Activated CD8-positive, alpha-beta T cell treated with anti-CD3 and anti-CD28 coated beads for 36 hours (primary cell): ENCODE measurements around the gene ARCN1. TPM values are rescaled to one million over a fixed set of nuclear protein-coding genes. Genes with fewer than 3 reads are reported as not detected.

Experiments used
- ATAC-seq: fragments of 200-7000 bp; cut with Tn5 transposase; one replicate; pipeline ENCODE4 v1.10.0; 2021; ENCODE audit warnings: mild to moderate bottlenecking, moderate library complexity
- CTCF ChIA-PET: fragments of 350-600 bp; sonication (Branson Sonifier 250); formaldehyde crosslinking; loops from one replicate; lab custom pipeline; 2021; ENCODE audit warnings: antibody characterized with exemption; lab: Charles Lee
- POLR2A ChIA-PET: fragments of 350-600 bp; sonication (Branson Sonifier 250); formaldehyde crosslinking; loops from one replicate; lab custom pipeline; 2021; ENCODE audit warnings: antibody characterized with exemption; lab: Charles Lee
- DNase-seq: peaks from one replicate; pipeline ENCODE4 v3.0.0-alpha.2; 2020
- H3K27ac Mint-ChIP-seq: one replicate; pipeline ENCODE4 v1.8.0; 2021; ENCODE audit warnings: mild to moderate bottlenecking, mixed read lengths
- H3K27me3 Mint-ChIP-seq: one replicate; pipeline ENCODE4 v1.8.0; 2021; ENCODE audit warnings: mixed read lengths
- H3K36me3 Mint-ChIP-seq: one replicate; pipeline ENCODE4 v1.8.0; 2021; ENCODE audit warnings: low read depth, mixed read lengths
- H3K4me1 Mint-ChIP-seq: one replicate; pipeline ENCODE4 v1.8.0; 2021; ENCODE audit warnings: low read depth, mixed read lengths
- H3K4me3 Mint-ChIP-seq: one replicate; pipeline ENCODE4 v1.8.0; 2021; ENCODE audit warnings: mild to moderate bottlenecking, moderate library complexity, mixed read lengths
- H3K9me3 Mint-ChIP-seq: one replicate; pipeline ENCODE4 v1.8.0; 2021; ENCODE audit warnings: mixed read lengths
- intact Hi-C: fragments of 100-400 bp; cut with micrococcal nuclease; formaldehyde crosslinking; loops from one replicate; pipeline ENCODE4 v1.10.0; 2022
- total RNA-seq, 2 experiments: library from RNA; stranded (reverse); gene quantifications; one replicate each; pipeline ENCODE4 v1.2.3, GENCODE V29; 2021
- TF ChIP-seq, protein P1 (sequence below): fragments of 200-600 bp; IDR thresholded peaks from one replicate; pipeline ENCODE4 v1.8.0; 2022; ENCODE audit warnings: antibody characterized with exemption, mild to moderate bottlenecking

Gene ARCN1
- total RNA-seq, 2 experiments from 2014 or later, result 134 to 135 TPM

GRCh38 chr11:118645066-118645715 lies 73.0 kb downstream of the ARCN1 start:
- Mint-ChIP-seq H3K36me3 (no peaks in the 10 kb centered on the region), H3K4me3 (no peak overlapping the region), H3K27me3 (no peaks in the 10 kb centered on the region), H3K27ac (no peak overlapping the region), H3K9me3 (no peaks in the 10 kb centered on the region), H3K4me1 (no peaks in the 10 kb centered on the region)
- intact Hi-C loops, result no loop called here
- ATAC-seq (no peak), DNase-seq (no peak)
- TF ChIP-seq, protein P1, sequence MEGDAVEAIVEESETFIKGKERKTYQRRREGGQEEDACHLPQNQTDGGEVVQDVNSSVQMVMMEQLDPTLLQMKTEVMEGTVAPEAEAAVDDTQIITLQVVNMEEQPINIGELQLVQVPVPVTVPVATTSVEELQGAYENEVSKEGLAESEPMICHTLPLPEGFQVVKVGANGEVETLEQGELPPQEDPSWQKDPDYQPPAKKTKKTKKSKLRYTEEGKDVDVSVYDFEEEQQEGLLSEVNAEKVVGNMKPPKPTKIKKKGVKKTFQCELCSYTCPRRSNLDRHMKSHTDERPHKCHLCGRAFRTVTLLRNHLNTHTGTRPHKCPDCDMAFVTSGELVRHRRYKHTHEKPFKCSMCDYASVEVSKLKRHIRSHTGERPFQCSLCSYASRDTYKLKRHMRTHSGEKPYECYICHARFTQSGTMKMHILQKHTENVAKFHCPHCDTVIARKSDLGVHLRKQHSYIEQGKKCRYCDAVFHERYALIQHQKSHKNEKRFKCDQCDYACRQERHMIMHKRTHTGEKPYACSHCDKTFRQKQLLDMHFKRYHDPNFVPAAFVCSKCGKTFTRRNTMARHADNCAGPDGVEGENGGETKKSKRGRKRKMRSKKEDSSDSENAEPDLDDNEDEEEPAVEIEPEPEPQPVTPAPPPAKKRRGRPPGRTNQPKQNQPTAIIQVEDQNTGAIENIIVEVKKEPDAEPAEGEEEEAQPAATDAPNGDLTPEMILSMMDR, result no peak
- ChIA-PET POLR2A (interaction anchor here (0.5 to 1.0 kb wide), 2 partner anchors 12 to 470 kb away, joined by 3 to 4 read pairs; no protein-coding TSS in a partner anchor), CTCF (interaction anchor here (2.5 kb wide), 1 partner anchor 15 kb away, joined by 10 read pairs; no protein-coding TSS in a partner anchor)

DNA sequence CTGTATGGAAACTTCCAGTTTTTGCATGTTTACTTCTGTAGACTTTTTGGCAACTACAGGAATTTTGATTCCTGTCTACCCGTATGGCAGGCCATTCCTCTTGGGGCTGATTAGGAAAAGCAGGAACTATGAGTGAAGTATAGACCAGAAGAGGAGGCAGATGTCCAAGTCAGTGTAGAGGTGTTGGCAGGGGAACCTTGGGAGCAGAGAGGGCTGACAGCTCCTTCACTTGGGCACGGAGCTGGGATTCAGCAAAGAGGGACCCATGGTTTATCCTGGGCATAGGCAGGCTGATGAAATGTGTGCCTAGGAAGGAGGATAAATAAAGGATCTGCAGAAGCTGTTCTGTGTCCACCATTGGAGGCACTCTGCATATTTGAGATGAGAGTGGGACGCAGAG lies 74.2 kb downstream of the ARCN1 start:
- H3K36me3 Mint-ChIP-seq, result no peaks in the 10 kb centered on the region
- TF ChIP-seq, protein P1, result no peak
- ATAC-seq (no peak), DNase-seq (no peak)
- no peaks in the 10 kb centered on the region for H3K27me3 Mint-ChIP-seq
- POLR2A ChIA-PET, result no interaction called here
- H3K27ac Mint-ChIP-seq, result no peak overlapping the region
- CTCF ChIA-PET, result no interaction called here
- H3K4me3 Mint-ChIP-seq, result no peak overlapping the region
- H3K9me3 Mint-ChIP-seq, result no peaks in the 10 kb centered on the region
- intact Hi-C loops, result no loop called here
- H3K4me1 Mint-ChIP-seq, result no peaks in the 10 kb centered on the region

DNA sequence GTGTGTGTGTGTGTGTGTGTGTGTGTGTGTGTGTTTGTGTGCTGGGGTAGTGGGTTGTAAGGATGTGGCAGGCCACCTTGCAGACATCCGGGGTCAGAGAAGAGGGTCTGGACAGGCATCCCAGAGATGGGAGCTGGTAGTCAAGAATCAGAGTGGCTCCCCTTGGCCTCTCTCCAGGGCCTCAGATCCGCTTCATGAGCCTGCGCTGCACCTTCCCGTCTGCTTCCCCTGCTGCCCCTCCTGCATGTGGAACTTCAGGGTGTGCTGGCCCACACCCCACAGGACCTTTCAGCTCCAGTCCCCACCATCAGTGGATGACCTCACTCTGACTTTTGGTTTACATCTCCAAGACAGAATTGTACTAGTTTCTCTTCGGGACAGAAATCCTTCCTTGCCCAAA lies 76.1 kb downstream of the ARCN1 start:
- H3K27ac Mint-ChIP-seq, result no peak overlapping the region
- POLR2A ChIA-PET, result no interaction called here
- DNase-seq (no peak), ATAC-seq (no peak)
- intact Hi-C loops, result no loop called here
- TF ChIP-seq, protein P1, result no peak
- no peaks in the 10 kb centered on the region for H3K36me3 Mint-ChIP-seq
- H3K4me1 Mint-ChIP-seq, result peaks cover 6% of the 10 kb centered on the region
- H3K27me3 Mint-ChIP-seq, result no peaks in the 10 kb centered on the region
- CTCF ChIA-PET, result interaction anchor here (1.0 to 2.1 kb wide), 3 partner anchors 10 to 36 kb away, joined by 3 to 5 read pairs (median 4); no protein-coding TSS in a partner anchor
- H3K9me3 Mint-ChIP-seq, result no peaks in the 10 kb centered on the region
- no peak overlapping the region for H3K4me3 Mint-ChIP-seq

DNA sequence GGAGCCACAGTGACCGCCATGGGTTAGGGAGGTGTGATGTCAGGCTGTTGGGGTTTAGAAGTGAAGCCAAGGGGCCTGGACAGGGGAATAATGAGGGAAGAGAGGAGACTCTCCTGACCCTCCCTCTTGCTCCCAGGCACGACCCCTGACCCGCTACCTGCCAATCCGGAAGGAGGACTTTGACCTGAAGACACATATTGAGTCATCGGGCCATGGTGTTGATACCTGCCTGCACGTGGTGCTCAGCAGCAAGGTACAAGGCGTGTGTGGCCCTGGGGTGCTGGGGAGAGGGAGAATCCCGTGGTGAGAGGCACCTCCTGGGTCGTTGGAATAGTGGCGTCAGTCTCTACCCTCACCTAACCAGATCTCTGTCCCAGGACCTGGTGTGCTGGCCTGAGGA lies 77.7 kb downstream of the ARCN1 start:
- TF ChIP-seq, protein P1, result no peak
- H3K36me3 Mint-ChIP-seq, result no peaks in the 10 kb centered on the region
- DNase-seq, result no peak
- ChIA-PET CTCF (interaction anchor here (1.0 kb wide), 1 partner anchor 9 kb away, joined by 3 read pairs; no protein-coding TSS in a partner anchor), POLR2A (no interaction called here)
- ATAC-seq, result no peak
- no peaks in the 10 kb centered on the region for H3K9me3 Mint-ChIP-seq
- peaks cover 6% of the 10 kb centered on the region for H3K4me1 Mint-ChIP-seq
- intact Hi-C loops, result no loop called here
- H3K4me3 Mint-ChIP-seq, result no peak overlapping the region
- no peak overlapping the region for H3K27ac Mint-ChIP-seq
- H3K27me3 Mint-ChIP-seq, result no peaks in the 10 kb centered on the region

- POLR2A ChIA-PET, result no interaction called here
- CTCF ChIA-PET, result interaction anchor here (1.0 kb wide), 1 partner anchor 9 kb away, joined by 3 read pairs; no protein-coding TSS in a partner anchor
Measured at GRCh38 chr11:118650366-118650765, 78.2 kb downstream of the ARCN1 start.

More at GRCh38 chr11:118650366-118650765, 78.2 kb downstream of the ARCN1 start:
- Mint-ChIP-seq H3K4me1 (peaks cover 6% of the 10 kb centered on the region), H3K9me3 (no peaks in the 10 kb centered on the region), H3K4me3 (no peak overlapping the region), H3K36me3 (no peaks in the 10 kb centered on the region), H3K27ac (no peak overlapping the region), H3K27me3 (no peaks in the 10 kb centered on the region)
- intact Hi-C loops, result no loop called here
- DNase-seq (no peak), ATAC-seq (no peak)
- TF ChIP-seq, protein P1, result no peak
